Right lobe of liver (tissue), 6 donors: Measurements from ENCODE around the gene CCDC190. TPM values are rescaled to one million over a fixed set of nuclear protein-coding genes. Genes with fewer than 3 reads are reported as not detected.

ENCODE experiments used
- ATAC-seq, 4 donors: fragments of 200-7000 bp; cut with Tn5 transposase; one replicate each; pipeline ENCODE4 v1.9.1; 2020; ENCODE audit warnings: mild to moderate bottlenecking in 4 of 4, moderate library complexity in 4 of 4
- DNase-seq, 3 donors: peaks; one replicate each; pipeline ENCODE4 v3.0.0-alpha.2; 2020
- H3K27ac ChIP-seq, 3 donors: fragments of 200-600 bp; one replicate each; pipeline ENCODE4 v1.8.0; 2022
- H3K27me3 ChIP-seq, 2 donors: fragments of 200-600 bp; one replicate each; pipeline ENCODE4 v1.8.0; 2022
- H3K36me3 ChIP-seq, 4 donors: fragments of 200-600 bp; sonication (generic) in 1 of 4; one replicate each; pipeline versions ENCODE4 v1.5.1 to v1.8.0; 2017 to 2022; ENCODE audit warnings: control low read depth in 1 of 4
- H3K4me1 ChIP-seq, 4 donors: fragments of 200-600 bp; sonication (generic) in 1 of 4; one replicate each; pipeline versions ENCODE4 v1.5.1 to v1.8.0; 2017 to 2022; ENCODE audit warnings: control low read depth in 1 of 4
- H3K4me3 ChIP-seq, 3 donors: fragments of 200-600 bp; one replicate each; pipeline ENCODE4 v1.8.0; 2022
- H3K9me3 ChIP-seq, 4 donors: fragments of 200-600 bp; sonication (generic) in 1 of 4; one replicate each; pipeline versions ENCODE4 v1.5.1 to v1.8.0; 2017 to 2022; ENCODE audit warnings: control low read depth in 1 of 4
- POLR2A ChIP-seq: fragments of 450-650 bp; IDR thresholded peaks from one replicate; pipeline ENCODE4 v1.6.1; 2017; ENCODE audit warnings: antibody characterized with exemption, mild to moderate bottlenecking
- WGBS: methylation state at CpG from one replicate; pipeline ENCODE4 v1.1.6; 2018; ENCODE audit warnings: low coverage, low lambda C conversion rate; ENCODE audit not compliant: insufficient coverage; ENCODE audit errors: missing lambda C conversion rate; 5-methylcytosine and 5-hydroxymethylcytosine counted together
- intact Hi-C, 2 donors: fragments of 100-400 bp; cut with DNase I; formaldehyde crosslinking; loops; one replicate each; pipeline versions ENCODE4 v1.11.2 to v1.14.1; 2022
- total RNA-seq, 6 experiments: library from RNA; depleted of rRNA in 2 of 6; stranded (reverse); fragments of >200 nt in 2 of 6; fragmentation: NEBNext Ultra II Directional in 3 of 6; extraction: Animal tissue kit (Norgen Biotek cat#: 25700) in 3 of 6; gene quantifications; one replicate each; pipeline versions ENCODE4 v1.1.0 to v1.2.4, GENCODE V29; 2016 to 2023
- TF ChIP-seq, protein P1 (sequence below), 4 donors: fragments of 200-600 bp in 3 of 4; fragments of 450-650 bp in 1 of 4; IDR thresholded peaks; one replicate each; pipeline versions ENCODE4 v1.5.1 to v1.8.0; 2016 to 2022; ENCODE audit warnings: antibody characterized with exemption in 4 of 4, mild to moderate bottlenecking in 2 of 4
- donor health status: DM: no; HTN: yes; CAD: no.
- donor health status: DM: no; HTN: no; CAD: no.
- donor health status: DM: no; HTN: no; CAD: no.
- donor health status: DM: no; HTN: yes; CAD: no.
- donor health status: DM: no; HTN: yes; CAD: no.

The CCDC190 gene
- total RNA-seq, 6 experiments from 2014 or later: not detected

DNA sequence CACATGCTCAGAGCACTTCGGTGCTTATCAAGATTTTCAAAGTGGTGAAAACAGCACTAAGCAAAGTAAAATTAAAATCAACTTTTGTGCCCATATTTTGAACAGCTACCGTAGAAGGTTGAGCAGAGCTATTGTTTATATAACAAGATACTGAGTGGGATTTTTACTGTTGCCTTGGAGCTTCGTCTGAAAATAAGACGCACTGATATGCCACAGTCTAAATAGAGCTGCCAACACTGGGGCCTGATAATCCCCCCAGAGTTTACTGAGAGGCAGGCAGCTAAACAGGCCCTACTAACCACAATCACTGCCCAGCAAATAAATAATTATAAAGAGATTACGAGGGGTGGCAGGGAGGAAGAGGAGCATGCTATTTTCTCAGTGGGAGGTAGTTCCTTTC lies 650 bp upstream of the CCDC190 start:
- no peaks in the 10 kb centered on the region for H3K4me1 ChIP-seq
- TF ChIP-seq POLR2A: no peak
- 58% methylated on average over 5 of the region's 5 CpGs for WGBS
- H3K27ac ChIP-seq: no peak overlapping the region
- no peaks in the 10 kb centered on the region for H3K36me3 ChIP-seq
- intact Hi-C loops: no loop called here
- DNase-seq (no peak), ATAC-seq (no peak)
- no peaks in the 10 kb centered on the region for H3K27me3 ChIP-seq
- H3K9me3 ChIP-seq: no peaks in the 10 kb centered on the region
- no peak overlapping the region for H3K4me3 ChIP-seq

DNA sequence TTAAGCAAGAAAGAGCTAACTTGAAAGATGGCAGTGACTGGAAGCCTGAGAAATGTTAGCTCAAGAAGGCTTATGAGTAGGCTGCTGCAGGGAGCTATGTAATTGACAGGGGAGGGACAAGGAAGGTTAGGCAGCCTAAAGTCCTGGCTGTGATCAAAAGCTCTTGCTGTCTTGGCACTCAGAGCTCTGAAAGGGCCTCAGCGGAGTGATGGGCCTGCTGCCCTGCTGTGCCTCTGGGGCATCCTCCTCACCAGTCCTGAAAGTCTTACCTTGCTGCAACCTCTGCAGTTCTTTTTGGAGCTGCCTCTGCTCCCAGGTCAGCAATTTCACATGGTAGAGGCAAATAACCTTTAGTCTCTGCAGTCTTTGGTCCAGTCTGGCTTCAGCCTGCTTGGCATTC lies 1.8 kb downstream of the CCDC190 start:
- no peaks in the 10 kb centered on the region for H3K27me3 ChIP-seq
- no peak overlapping the region for H3K27ac ChIP-seq
- H3K4me3 ChIP-seq: no peak overlapping the region
- no peaks in the 10 kb centered on the region for H3K4me1 ChIP-seq
- TF ChIP-seq, protein P1, sequence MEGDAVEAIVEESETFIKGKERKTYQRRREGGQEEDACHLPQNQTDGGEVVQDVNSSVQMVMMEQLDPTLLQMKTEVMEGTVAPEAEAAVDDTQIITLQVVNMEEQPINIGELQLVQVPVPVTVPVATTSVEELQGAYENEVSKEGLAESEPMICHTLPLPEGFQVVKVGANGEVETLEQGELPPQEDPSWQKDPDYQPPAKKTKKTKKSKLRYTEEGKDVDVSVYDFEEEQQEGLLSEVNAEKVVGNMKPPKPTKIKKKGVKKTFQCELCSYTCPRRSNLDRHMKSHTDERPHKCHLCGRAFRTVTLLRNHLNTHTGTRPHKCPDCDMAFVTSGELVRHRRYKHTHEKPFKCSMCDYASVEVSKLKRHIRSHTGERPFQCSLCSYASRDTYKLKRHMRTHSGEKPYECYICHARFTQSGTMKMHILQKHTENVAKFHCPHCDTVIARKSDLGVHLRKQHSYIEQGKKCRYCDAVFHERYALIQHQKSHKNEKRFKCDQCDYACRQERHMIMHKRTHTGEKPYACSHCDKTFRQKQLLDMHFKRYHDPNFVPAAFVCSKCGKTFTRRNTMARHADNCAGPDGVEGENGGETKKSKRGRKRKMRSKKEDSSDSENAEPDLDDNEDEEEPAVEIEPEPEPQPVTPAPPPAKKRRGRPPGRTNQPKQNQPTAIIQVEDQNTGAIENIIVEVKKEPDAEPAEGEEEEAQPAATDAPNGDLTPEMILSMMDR (IDR thresholded peaks at IDR 0.05): no peak
- no peak for TF ChIP-seq POLR2A
- no CpG with 5 or more reads among the region's 1 CpG for WGBS
- ATAC-seq: no peak
- DNase-seq: no peak
- intact Hi-C loops: loop anchor here (5.0 to 10.0 kb wide), 2 partner anchors 316 to 458 kb away; no protein-coding TSS in a partner anchor
- no peaks in the 10 kb centered on the region for H3K36me3 ChIP-seq
- no peaks in the 10 kb centered on the region for H3K9me3 ChIP-seq

DNA sequence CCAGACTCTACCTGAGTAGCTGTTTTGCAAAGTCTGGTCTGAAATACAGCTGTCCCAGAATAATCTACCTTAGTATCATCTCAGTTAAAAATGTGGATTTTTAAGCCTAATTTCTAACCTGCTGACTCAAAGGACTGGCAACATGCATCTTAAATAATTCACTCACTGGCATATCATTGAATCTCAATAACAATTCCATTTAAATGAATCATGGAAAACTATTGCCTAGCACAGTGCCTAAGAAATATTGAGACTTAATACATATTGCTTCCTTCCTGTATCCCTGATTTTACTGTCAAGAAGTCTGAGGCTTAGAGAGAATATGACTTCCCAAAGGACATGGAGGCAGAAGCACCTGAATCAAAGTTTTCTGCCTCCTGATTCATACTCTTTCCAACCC lies 3.1 kb downstream of the CCDC190 start:
- H3K27me3 ChIP-seq: no peaks in the 10 kb centered on the region
- TF ChIP-seq, protein P1 (IDR thresholded peaks at IDR 0.05): no peak
- no peak for TF ChIP-seq POLR2A
- no peak for DNase-seq
- no peak for ATAC-seq
- intact Hi-C loops: loop anchor here (5.0 to 10.0 kb wide), 2 partner anchors 317 to 459 kb away; no protein-coding TSS in a partner anchor
- H3K27ac ChIP-seq: no peak overlapping the region
- H3K36me3 ChIP-seq: no peaks in the 10 kb centered on the region
- no peaks in the 10 kb centered on the region for H3K9me3 ChIP-seq
- H3K4me1 ChIP-seq: no peaks in the 10 kb centered on the region
- H3K4me3 ChIP-seq: no peak overlapping the region

DNA sequence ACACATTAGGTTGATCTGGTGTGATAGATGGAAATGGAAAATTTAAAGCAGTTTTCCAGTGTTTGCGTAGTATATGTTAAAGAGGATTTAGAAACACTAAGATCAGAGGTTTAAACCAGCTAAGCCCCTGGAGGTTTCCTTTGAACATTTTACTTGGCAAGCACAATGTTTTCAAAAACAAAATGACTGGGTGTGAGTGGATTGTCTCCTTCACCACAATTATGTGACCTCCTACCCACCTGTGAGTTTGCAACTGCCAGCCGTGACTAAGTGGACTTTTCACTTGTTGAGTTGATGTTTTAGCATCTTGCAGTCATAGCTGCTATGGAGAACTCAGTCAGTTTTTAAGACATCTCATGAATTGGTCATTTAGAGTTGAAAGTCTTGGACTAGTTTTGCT lies 4.7 kb downstream of the CCDC190 start:
- Histone ChIP-seq H3K36me3 (no peaks in the 10 kb centered on the region), H3K4me1 (no peaks in the 10 kb centered on the region), H3K9me3 (no peaks in the 10 kb centered on the region), H3K27ac (no peak overlapping the region), H3K27me3 (no peaks in the 10 kb centered on the region), H3K4me3 (no peak overlapping the region)
- DNase-seq (no peak), ATAC-seq (no peak)
- intact Hi-C loops: loop anchor here (5.0 to 10.0 kb wide), 2 partner anchors 319 to 461 kb away; no protein-coding TSS in a partner anchor
- WGBS: 89% methylated on average over 2 of the region's 2 CpGs
- TF ChIP-seq, protein P1 (IDR thresholded peaks at IDR 0.05): no peak
- TF ChIP-seq POLR2A: no peak

DNA sequence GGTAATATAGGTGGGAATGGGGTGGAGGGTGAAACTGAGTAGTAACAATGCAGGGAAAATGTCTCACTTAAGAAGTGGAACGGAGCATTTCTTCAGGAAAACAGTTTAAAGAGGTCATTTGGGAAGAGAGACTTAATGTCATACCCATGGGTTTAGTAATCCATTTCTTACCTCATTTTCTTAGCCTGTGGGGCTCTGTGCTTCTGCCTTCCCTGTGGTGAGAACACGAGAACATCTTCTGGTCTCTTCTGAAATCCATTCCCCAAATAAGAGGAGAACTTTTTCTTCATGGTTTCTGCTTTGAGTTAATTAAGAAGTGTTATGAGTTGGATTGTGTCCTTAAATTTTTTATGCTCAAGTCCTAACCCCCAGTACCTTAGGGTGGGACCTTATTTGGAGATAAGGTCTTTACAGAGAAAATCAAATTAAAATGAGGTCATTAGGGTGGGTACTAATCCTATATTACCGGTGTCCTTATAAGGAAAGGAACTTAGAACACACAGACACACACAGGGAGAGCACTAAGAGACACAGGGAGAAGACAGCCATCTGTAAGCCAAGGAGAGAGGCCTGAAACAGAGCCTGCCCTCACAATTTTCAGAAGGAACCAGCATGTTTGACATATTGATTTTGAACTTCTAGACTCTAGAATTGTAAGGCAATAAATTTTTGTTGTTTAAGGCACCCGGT lies 5.4 kb downstream of the CCDC190 start:
- Histone ChIP-seq H3K36me3 (no peaks in the 10 kb centered on the region), H3K27me3 (no peaks in the 10 kb centered on the region), H3K4me1 (no peaks in the 10 kb centered on the region), H3K4me3 (no peak overlapping the region), H3K27ac (no peak overlapping the region), H3K9me3 (no peaks in the 10 kb centered on the region)
- 74% methylated on average over 4 of the region's 4 CpGs for WGBS
- DNase-seq (no peak), ATAC-seq (no peak)
- TF ChIP-seq POLR2A: no peak
- TF ChIP-seq, protein P1 (IDR thresholded peaks at IDR 0.05): no peak
- intact Hi-C loops: loop anchor here (5.0 to 10.0 kb wide), 2 partner anchors 319 to 462 kb away; no protein-coding TSS in a partner anchor
